SK-N-SH (cell line): ENCODE data around the gene C12orf43. TPM values are rescaled to one million over a fixed set of nuclear protein-coding genes. Genes with fewer than 3 reads are reported as not detected.
A peak's percentile ranks its signal among the peaks of the same experiment; 100 is the strongest.

Experiments used
- CTCF ChIA-PET: fragments of 300-600, 350-600 bp; formaldehyde crosslinking; extraction: SDS; loops from one replicate; lab custom pipeline; 2021; lab: Yijun Ruan, JAX
- POLR2A ChIA-PET: fragments of 350-600 bp; sonication (Branson Sonifier 250); formaldehyde crosslinking; extraction: SDS; loops from one replicate; lab custom pipeline; 2020; ENCODE audit warnings: antibody characterized with exemption, inconsistent platforms; lab: Yijun Ruan, JAX
- DNase-seq: peaks from one replicate; pipeline ENCODE4 v3.0.0; 2012
- H2AFZ ChIP-seq: fragments of 200-600 bp; sonication (generic); 2 replicates; pipeline ENCODE4 v1.8.1; 2016; ENCODE audit warnings: antibody characterized with exemption, mild to moderate bottlenecking, low read depth
- H3F3A ChIP-seq: fragments of 200-600 bp; sonication (generic); replicated peaks from 2 replicates; pipeline ENCODE3; 2016; ENCODE audit warnings: antibody characterized with exemption, mild to moderate bottlenecking; ENCODE audit not compliant: insufficient read depth
- H3K27ac ChIP-seq, 2 experiments: fragments of 200-500 bp in 1 of 2; fragments of 200-600 bp in 1 of 2; sonication (Bioruptor generic) in 1 of 2; sonication (generic), shearing (Covaris generic) in 1 of 2; 2 replicates each; pipeline versions ENCODE4 v1.5.1 to v1.6.1; 2014 to 2016; ENCODE audit warnings: low read depth in 2 of 2, inconsistent platforms in 1 of 2, low read length in 1 of 2, mild to moderate bottlenecking in 1 of 2, mixed read lengths in 1 of 2
- H3K27me3 ChIP-seq: fragments of 200-600 bp; sonication (generic), shearing (Covaris generic); 2 replicates; pipeline ENCODE4 v1.6.1; 2016; ENCODE audit warnings: mixed run types; ENCODE audit not compliant: insufficient read depth
- H3K36me3 ChIP-seq, 2 experiments: fragments of 200-500 bp in 1 of 2; fragments of 200-600 bp in 1 of 2; sonication (Bioruptor generic) in 1 of 2; sonication (generic) in 1 of 2; replicated peaks in 1 of 2; 2 replicates each; pipeline versions ENCODE3 to v1.5.1; 2014 to 2016; ENCODE audit warnings: low read length in 1 of 2, mild to moderate bottlenecking in 1 of 2; ENCODE audit not compliant: insufficient read depth in 2 of 2, control insufficient read depth in 1 of 2
- H3K4me1 ChIP-seq, 2 experiments: fragments of 200-500 bp in 1 of 2; fragments of 200-600 bp in 1 of 2; sonication (Bioruptor generic) in 1 of 2; sonication (generic), shearing (Covaris generic) in 1 of 2; 2 replicates each; pipeline versions ENCODE4 v1.5.1 to v1.6.1; 2014 to 2016; ENCODE audit warnings: low read depth in 1 of 2, low read length in 1 of 2, mixed run types in 1 of 2; ENCODE audit not compliant: insufficient read depth in 2 of 2, control insufficient read depth in 1 of 2
- H3K4me2 ChIP-seq: fragments of 200-600 bp; sonication (generic), shearing (Covaris generic); 2 replicates; pipeline ENCODE4 v1.6.1; 2017; ENCODE audit warnings: mixed run types
- H3K4me3 ChIP-seq, 2 experiments: fragments of 200-500 bp in 1 of 2; fragments of 200-600 bp in 1 of 2; sonication (Bioruptor generic) in 1 of 2; sonication (generic), shearing (Covaris generic) in 1 of 2; 2 replicates each; pipeline versions ENCODE4 v1.5.1 to v1.8.1; 2014 to 2016; ENCODE audit warnings: low read depth in 2 of 2, inconsistent platforms in 1 of 2, low read length in 1 of 2, mild to moderate bottlenecking in 1 of 2, mixed read lengths in 1 of 2, moderate library complexity in 1 of 2
- H3K79me2 ChIP-seq: fragments of 200-600 bp; sonication (generic); 2 replicates; pipeline ENCODE4 v1.8.1; 2017; ENCODE audit warnings: mild to moderate bottlenecking; ENCODE audit not compliant: insufficient read depth
- H3K9ac ChIP-seq: fragments of 200-600 bp; sonication (generic); 2 replicates; pipeline ENCODE4 v1.6.1; 2017; ENCODE audit warnings: mixed run types
- H3K9me2 ChIP-seq: fragments of 200-600 bp; sonication (generic); 2 replicates; pipeline ENCODE4 v1.6.1; 2017; ENCODE audit warnings: mixed run types
- H3K9me3 ChIP-seq: fragments of 200-600 bp; sonication (generic); 2 replicates; pipeline ENCODE4 v1.6.1; 2017; ENCODE audit warnings: mixed run types, mild to moderate bottlenecking, moderate library complexity
- H4K20me1 ChIP-seq: fragments of 200-600 bp; sonication (generic); 2 replicates; pipeline ENCODE4 v1.6.1; 2017; ENCODE audit warnings: mild to moderate bottlenecking, mixed run types; ENCODE audit not compliant: insufficient read depth
- CHD2 ChIP-seq: fragments of 150-350 bp; IDR thresholded peaks from 2 replicates; pipeline ENCODE4 v1.6.1; 2018; ENCODE audit warnings: low read length; ENCODE audit not compliant: partially characterized antibody
- CTCF ChIP-seq: fragments of 200-600 bp; sonication (generic); IDR thresholded peaks from 2 replicates; pipeline ENCODE4 v1.6.1; 2017; ENCODE audit warnings: antibody characterized with exemption, mild to moderate bottlenecking, moderate library complexity
- ELF1 ChIP-seq: IDR thresholded peaks from 2 replicates; pipeline ENCODE4 v1.4.0; 2012
- EZH2phosphoT487 ChIP-seq: fragments of 200-600 bp; sonication (generic); IDR thresholded peaks from 2 replicates; pipeline ENCODE4 v1.6.1; 2017; ENCODE audit warnings: low read depth, mixed run types, mild to moderate bottlenecking, antibody characterized with exemption, moderate library complexity, borderline replicate concordance
- FOSL2 ChIP-seq: IDR thresholded peaks from 2 replicates; pipeline ENCODE4 v1.4.0; 2012; ENCODE audit warnings: low read depth, mild to moderate bottlenecking, moderate library complexity, borderline replicate concordance
- FOXJ3 ChIP-seq: sonication (generic); formaldehyde crosslinking; IDR thresholded peaks from 2 replicates; pipeline ENCODE4 v1.5.1; 2020; ENCODE audit warnings: mild to moderate bottlenecking, missing genetic modification reagents
- MEF2A ChIP-seq: IDR thresholded peaks from 2 replicates; pipeline ENCODE4 v1.4.0; 2012; ENCODE audit warnings: low read depth, borderline replicate concordance
- MXI1 ChIP-seq: IDR thresholded peaks from 2 replicates; pipeline ENCODE4 v1.6.1; 2012; ENCODE audit warnings: mild to moderate bottlenecking, low read depth, low read length, improper control_type of control experiment
- NRF1 ChIP-seq: IDR thresholded peaks from 2 replicates; pipeline ENCODE4 v1.6.1; 2012; ENCODE audit warnings: low read depth, mild to moderate bottlenecking, low read length
- RAD21 ChIP-seq: IDR thresholded peaks from 2 replicates; pipeline ENCODE4 v1.6.1; 2012; ENCODE audit warnings: mild to moderate bottlenecking, low read length
- RCOR1 ChIP-seq: fragments of 150-350 bp; IDR thresholded peaks from 2 replicates; pipeline ENCODE4 v1.6.1; 2017; ENCODE audit warnings: antibody characterized with exemption, low read length
- RFX5 ChIP-seq: IDR thresholded peaks from 2 replicates; pipeline ENCODE4 v1.6.1; 2012; ENCODE audit warnings: mild to moderate bottlenecking, improper control_type of control experiment, low read length
- SIN3A ChIP-seq: IDR thresholded peaks from 2 replicates; pipeline ENCODE4 v1.6.1; 2012; ENCODE audit warnings: low read depth, mild to moderate bottlenecking, low read length, moderate library complexity, borderline replicate concordance
- TCF12 ChIP-seq: IDR thresholded peaks from 2 replicates; pipeline ENCODE4 v1.4.0; 2012
- YY1 ChIP-seq: IDR thresholded peaks from 2 replicates; pipeline ENCODE4 v1.4.0; 2012; ENCODE audit warnings: low read depth, mild to moderate bottlenecking
- WGBS: methylation state at CpG from one replicate; pipeline ENCODE4 v1.1.6; 2017; ENCODE audit warnings: low lambda C conversion rate; 5-methylcytosine and 5-hydroxymethylcytosine counted together
- polyA plus RNA-seq, 3 experiments: library from polyadenylated mRNA; depleted of rRNA; stranded (reverse); fragments of >200 nt; gene quantifications; 2 replicates each; pipeline ENCODE4 v1.2.3, GENCODE V29; 2012
- TF ChIP-seq, protein P1 (sequence below): IDR thresholded peaks from 2 replicates; pipeline ENCODE4 v1.6.1; 2012; ENCODE audit warnings: mild to moderate bottlenecking, low read depth, low read length, moderate library complexity
- TF ChIP-seq, protein P2 (sequence below): fragments of 150-350 bp; IDR thresholded peaks from 2 replicates; pipeline ENCODE4 v1.6.1; 2016; ENCODE audit warnings: mild to moderate bottlenecking, low read depth, low read length

C12orf43 gene
- polyA plus RNA-seq, 1 of the 3 experiments (the other 2 are of a cell fraction) = 13.9 TPM

GRCh38 chr12:121033625-121034349, 17.5 kb upstream of the C12orf43 start (continued):
- peak; percentile 67; the same call in 1 of the 2 replicates for TF ChIP-seq FOSL2
- no peak for TF ChIP-seq RCOR1
- TF ChIP-seq EZH2phosphoT487 = no peak
- TF ChIP-seq MXI1 = no peak
- TF ChIP-seq NRF1 = no peak
- no peak for TF ChIP-seq RAD21
- no peak for TF ChIP-seq CHD2
- TF ChIP-seq TCF12 = peak; percentile 52
- no peak for TF ChIP-seq YY1
- TF ChIP-seq, protein P1, sequence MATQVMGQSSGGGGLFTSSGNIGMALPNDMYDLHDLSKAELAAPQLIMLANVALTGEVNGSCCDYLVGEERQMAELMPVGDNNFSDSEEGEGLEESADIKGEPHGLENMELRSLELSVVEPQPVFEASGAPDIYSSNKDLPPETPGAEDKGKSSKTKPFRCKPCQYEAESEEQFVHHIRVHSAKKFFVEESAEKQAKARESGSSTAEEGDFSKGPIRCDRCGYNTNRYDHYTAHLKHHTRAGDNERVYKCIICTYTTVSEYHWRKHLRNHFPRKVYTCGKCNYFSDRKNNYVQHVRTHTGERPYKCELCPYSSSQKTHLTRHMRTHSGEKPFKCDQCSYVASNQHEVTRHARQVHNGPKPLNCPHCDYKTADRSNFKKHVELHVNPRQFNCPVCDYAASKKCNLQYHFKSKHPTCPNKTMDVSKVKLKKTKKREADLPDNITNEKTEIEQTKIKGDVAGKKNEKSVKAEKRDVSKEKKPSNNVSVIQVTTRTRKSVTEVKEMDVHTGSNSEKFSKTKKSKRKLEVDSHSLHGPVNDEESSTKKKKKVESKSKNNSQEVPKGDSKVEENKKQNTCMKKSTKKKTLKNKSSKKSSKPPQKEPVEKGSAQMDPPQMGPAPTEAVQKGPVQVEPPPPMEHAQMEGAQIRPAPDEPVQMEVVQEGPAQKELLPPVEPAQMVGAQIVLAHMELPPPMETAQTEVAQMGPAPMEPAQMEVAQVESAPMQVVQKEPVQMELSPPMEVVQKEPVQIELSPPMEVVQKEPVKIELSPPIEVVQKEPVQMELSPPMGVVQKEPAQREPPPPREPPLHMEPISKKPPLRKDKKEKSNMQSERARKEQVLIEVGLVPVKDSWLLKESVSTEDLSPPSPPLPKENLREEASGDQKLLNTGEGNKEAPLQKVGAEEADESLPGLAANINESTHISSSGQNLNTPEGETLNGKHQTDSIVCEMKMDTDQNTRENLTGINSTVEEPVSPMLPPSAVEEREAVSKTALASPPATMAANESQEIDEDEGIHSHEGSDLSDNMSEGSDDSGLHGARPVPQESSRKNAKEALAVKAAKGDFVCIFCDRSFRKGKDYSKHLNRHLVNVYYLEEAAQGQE = no peak
- no peak for TF ChIP-seq FOXJ3
- TF ChIP-seq CTCF = no peak

GRCh38 chr12:121030576-121031212, 14.4 kb upstream of the C12orf43 start:
- CTCF ChIA-PET = no interaction called here

More at GRCh38 chr12:121030576-121031212, 14.4 kb upstream of the C12orf43 start:
- H3K4me1 ChIP-seq = peaks cover 0 to 22% of the 10 kb centered on the region in 2 experiments; a peak in 1 of 4 replicates
- H4K20me1 ChIP-seq = no peaks in the 10 kb centered on the region
- H3K36me3 ChIP-seq = no peaks in the 10 kb centered on the region
- H3K27me3 ChIP-seq = no peaks in the 10 kb centered on the region
- no peak overlapping the region for H2AFZ ChIP-seq
- no peak overlapping the region for H3K9ac ChIP-seq
- no peak overlapping the region for H3K4me2 ChIP-seq
- 83% methylated on average over 10 of the region's 10 CpGs for WGBS
- H3K79me2 ChIP-seq = no peaks in the 10 kb centered on the region
- no peaks in the 10 kb centered on the region for H3F3A ChIP-seq
- DNase-seq = no peak
- no peak overlapping the region for H3K27ac ChIP-seq
- no peaks in the 10 kb centered on the region for H3K9me3 ChIP-seq
- H3K9me2 ChIP-seq = no peaks in the 10 kb centered on the region
- POLR2A ChIA-PET = no interaction called here
- no peak overlapping the region for H3K4me3 ChIP-seq
- no peak for TF ChIP-seq SIN3A
- no peak for TF ChIP-seq ELF1
- no peak for TF ChIP-seq MEF2A
- no peak for TF ChIP-seq NRF1
- TF ChIP-seq, protein P2, sequence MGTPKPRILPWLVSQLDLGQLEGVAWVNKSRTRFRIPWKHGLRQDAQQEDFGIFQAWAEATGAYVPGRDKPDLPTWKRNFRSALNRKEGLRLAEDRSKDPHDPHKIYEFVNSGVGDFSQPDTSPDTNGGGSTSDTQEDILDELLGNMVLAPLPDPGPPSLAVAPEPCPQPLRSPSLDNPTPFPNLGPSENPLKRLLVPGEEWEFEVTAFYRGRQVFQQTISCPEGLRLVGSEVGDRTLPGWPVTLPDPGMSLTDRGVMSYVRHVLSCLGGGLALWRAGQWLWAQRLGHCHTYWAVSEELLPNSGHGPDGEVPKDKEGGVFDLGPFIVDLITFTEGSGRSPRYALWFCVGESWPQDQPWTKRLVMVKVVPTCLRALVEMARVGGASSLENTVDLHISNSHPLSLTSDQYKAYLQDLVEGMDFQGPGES = no peak
- no peak for TF ChIP-seq RFX5
